SK-N-MC (cell line): ENCODE results near the gene CAMKMT.
"Not testable (repeated sequence)": the region's sequence is repeated elsewhere in the genome, so short reads cannot be mapped to it uniquely, and the experiment has no call there.

Experiments
- DNase-seq: peaks from one replicate; pipeline ENCODE4 v3.0.0-alpha.2; 2011; ENCODE audit warnings: low read depth, low spot score
- H3K27ac ChIP-seq: fragments of 200-600 bp; sonication (generic); 2 replicates; pipeline ENCODE4 v1.5.1; 2016; ENCODE audit warnings: mixed run types
- H3K36me3 ChIP-seq: fragments of 200-600 bp; sonication (generic); 2 replicates; pipeline ENCODE4 v1.6.1; 2017; ENCODE audit warnings: antibody characterized with exemption, low read length, mixed read lengths; ENCODE audit not compliant: insufficient read depth
- H3K4me3 ChIP-seq: fragments of 200-600 bp; sonication (generic); 2 replicates; pipeline ENCODE4 v1.5.1; 2016
- H3K9ac ChIP-seq: fragments of 200-600 bp; sonication (generic); 2 replicates; pipeline ENCODE4 v1.8.0; 2017; ENCODE audit warnings: mixed run types, mixed read lengths; ENCODE audit not compliant: insufficient read length
- H3K9me3 ChIP-seq: fragments of 200-600 bp; sonication (generic); 2 replicates; pipeline ENCODE4 v1.6.1; 2017; ENCODE audit warnings: low read depth, mild to moderate bottlenecking, antibody characterized with exemption, low read length, moderate library complexity, mixed read lengths
- EZH2 ChIP-seq: fragments of 200-600 bp; sonication (generic); IDR thresholded peaks from one replicate; pipeline ENCODE4 v1.6.1; 2017; ENCODE audit warnings: antibody characterized with exemption
- FOXP2 ChIP-seq: optimal IDR thresholded peaks from 2 replicates; pipeline ENCODE3; 2011; ENCODE audit warnings: mild to moderate bottlenecking, moderate library complexity; ENCODE audit not compliant: insufficient read depth; ENCODE audit errors: extremely low read length, control extremely low read depth
- POLR2AphosphoS5 ChIP-seq: IDR thresholded peaks from 2 replicates; pipeline ENCODE4 v1.6.1; 2012; ENCODE audit warnings: mild to moderate bottlenecking, low read depth, low read length, borderline replicate concordance

The CAMKMT gene

DNA sequence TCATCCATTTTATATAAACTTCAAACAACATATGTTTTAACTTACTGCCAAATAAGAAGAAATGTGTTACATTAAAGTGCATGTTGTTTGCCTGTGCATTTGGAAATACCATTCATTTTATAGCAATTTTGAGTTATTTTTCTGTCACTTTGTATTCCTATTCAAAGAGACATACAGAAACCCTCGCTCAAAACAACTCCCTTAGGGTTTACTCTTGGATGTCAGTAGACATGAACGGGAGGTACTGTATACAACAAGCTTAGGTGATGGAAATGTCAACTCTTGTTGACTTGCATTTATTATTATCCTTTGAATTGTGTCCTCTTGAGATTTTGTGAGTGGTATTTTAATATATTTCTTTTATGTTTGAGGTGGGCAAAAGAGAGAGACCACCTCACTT lies 132.3 kb downstream of the CAMKMT start:
- no peak overlapping the region for H3K4me3 ChIP-seq
- no peaks in the 10 kb centered on the region for H3K36me3 ChIP-seq
- no peak for DNase-seq
- no peak overlapping the region for H3K27ac ChIP-seq
- H3K9me3 ChIP-seq = no peaks in the 10 kb centered on the region
- TF ChIP-seq POLR2AphosphoS5 (no peak), FOXP2 (no peak), EZH2 (no peak)
- no peak overlapping the region for H3K9ac ChIP-seq

DNA sequence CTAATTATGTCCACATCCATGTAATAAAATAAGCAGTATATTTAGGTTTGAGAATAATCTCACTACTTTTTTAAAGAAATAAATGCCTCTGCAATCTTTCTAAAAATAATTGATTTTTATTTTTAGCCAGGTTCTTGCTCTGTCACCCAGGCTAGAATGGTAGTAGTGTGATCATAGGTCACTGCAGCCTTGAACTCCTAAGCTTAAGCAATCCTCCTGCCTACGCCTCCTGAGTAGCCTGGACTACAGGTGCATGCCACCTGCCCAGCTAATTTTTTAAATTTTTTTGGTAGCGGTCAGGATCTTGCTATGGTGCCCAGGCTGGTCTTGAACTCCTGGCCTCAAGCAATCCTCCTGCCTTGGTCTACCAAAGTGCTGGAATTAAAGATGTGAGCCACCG lies 133.3 kb downstream of the CAMKMT start:
- H3K4me3 ChIP-seq = no peak overlapping the region
- no peaks in the 10 kb centered on the region for H3K9me3 ChIP-seq
- no peak for TF ChIP-seq EZH2
- TF ChIP-seq POLR2AphosphoS5 = no peak
- TF ChIP-seq FOXP2 = no peak
- no peaks in the 10 kb centered on the region for H3K36me3 ChIP-seq
- DNase-seq = no peak
- H3K9ac ChIP-seq = no peak overlapping the region
- H3K27ac ChIP-seq = no peak overlapping the region

DNA sequence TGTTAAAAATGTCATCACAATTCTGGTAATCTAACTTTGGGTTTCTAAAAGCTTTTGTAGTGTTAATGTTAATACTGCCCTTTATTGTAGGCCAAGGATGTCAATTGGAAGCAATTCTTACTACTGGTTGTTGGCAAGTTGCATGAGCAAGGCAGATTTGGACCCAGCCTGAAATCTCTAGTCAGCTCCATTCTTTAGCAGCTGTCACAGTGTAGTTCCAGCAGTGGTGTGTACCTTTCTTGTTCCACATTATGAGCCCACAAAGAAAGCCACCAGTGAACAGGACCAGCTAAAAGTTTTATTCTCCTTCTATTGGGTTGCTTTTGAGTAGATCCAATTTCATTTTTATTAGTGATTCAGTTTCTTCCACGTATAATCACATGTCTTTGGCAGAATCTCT lies 133.8 kb downstream of the CAMKMT start:
- Histone ChIP-seq H3K4me3 (no peak overlapping the region), H3K9ac (no peak overlapping the region), H3K9me3 (no peaks in the 10 kb centered on the region), H3K27ac (no peak overlapping the region), H3K36me3 (no peaks in the 10 kb centered on the region)
- TF ChIP-seq POLR2AphosphoS5 = no peak
- no peak for TF ChIP-seq FOXP2
- TF ChIP-seq EZH2 = no peak
- DNase-seq = no peak

GRCh38 chr2:44496130-44496529 lies 134.4 kb downstream of the CAMKMT start:
- no peak overlapping the region for H3K27ac ChIP-seq
- H3K36me3 ChIP-seq = no peaks in the 10 kb centered on the region
- no peaks in the 10 kb centered on the region for H3K9me3 ChIP-seq
- no peak for DNase-seq
- no peak overlapping the region for H3K9ac ChIP-seq
- H3K4me3 ChIP-seq = no peak overlapping the region
- no peak for TF ChIP-seq FOXP2
- TF ChIP-seq EZH2 = no peak
- TF ChIP-seq POLR2AphosphoS5 = no peak

DNA sequence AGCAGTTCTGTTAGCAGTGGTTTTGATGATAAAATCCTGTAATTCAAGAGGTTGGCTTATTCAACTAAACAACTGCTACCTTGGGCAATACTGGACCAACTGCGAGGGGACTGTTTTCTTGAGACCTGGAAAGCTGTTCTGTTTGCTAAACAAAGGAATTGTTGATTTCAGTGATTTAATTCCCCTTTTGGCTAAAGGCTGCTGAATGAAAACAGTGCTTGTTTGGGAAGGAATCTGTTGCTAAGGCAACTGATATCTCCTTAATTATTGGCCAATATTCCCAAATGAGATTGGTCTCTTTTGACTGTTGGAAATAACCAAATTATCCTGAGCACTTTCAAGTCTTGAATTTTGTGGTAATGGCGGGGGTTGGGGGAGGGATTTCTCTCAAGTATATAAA lies 136.8 kb downstream of the CAMKMT start:
- no peak for TF ChIP-seq POLR2AphosphoS5
- no peak for TF ChIP-seq EZH2
- no peak for TF ChIP-seq FOXP2
- Histone ChIP-seq H3K36me3 (no peaks in the 10 kb centered on the region), H3K9ac (no peak overlapping the region), H3K4me3 (no peak overlapping the region), H3K9me3 (no peaks in the 10 kb centered on the region), H3K27ac (no peak overlapping the region)
- DNase-seq = no peak

DNA sequence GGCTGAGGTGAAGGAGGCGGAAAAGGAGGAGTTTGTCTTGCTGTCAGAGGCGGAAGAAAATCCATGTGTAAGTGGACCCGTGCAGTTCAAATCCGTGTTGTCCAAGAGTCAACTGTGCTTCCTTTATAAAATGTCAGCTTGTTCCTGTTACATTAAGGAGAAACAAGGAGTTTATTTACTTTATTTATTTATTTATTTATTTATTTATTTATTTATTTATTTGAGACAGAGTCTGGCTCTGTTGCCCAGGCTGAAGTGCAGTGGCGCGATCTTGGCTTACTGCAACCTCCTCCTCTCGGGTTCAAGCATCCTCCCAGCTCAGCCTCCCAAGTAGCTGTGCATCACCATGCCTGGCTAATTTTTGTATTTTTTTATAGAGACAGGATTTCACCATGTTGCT lies 143.9 kb downstream of the CAMKMT start:
- H3K9me3 ChIP-seq, DNase-seq, H3K36me3 ChIP-seq, H3K27ac ChIP-seq, H3K4me3 ChIP-seq, H3K9ac ChIP-seq: not testable (repeated sequence)

- no peak for DNase-seq
- Histone ChIP-seq H3K9ac (no peak overlapping the region), H3K4me3 (no peak overlapping the region), H3K9me3 (no peaks in the 10 kb centered on the region), H3K36me3 (no peaks in the 10 kb centered on the region), H3K27ac (no peak overlapping the region)
- TF ChIP-seq POLR2AphosphoS5 (no peak), EZH2 (no peak), FOXP2 (no peak)
Measured at GRCh38 chr2:44510246-44510645, 148.5 kb downstream of the CAMKMT start.

DNA sequence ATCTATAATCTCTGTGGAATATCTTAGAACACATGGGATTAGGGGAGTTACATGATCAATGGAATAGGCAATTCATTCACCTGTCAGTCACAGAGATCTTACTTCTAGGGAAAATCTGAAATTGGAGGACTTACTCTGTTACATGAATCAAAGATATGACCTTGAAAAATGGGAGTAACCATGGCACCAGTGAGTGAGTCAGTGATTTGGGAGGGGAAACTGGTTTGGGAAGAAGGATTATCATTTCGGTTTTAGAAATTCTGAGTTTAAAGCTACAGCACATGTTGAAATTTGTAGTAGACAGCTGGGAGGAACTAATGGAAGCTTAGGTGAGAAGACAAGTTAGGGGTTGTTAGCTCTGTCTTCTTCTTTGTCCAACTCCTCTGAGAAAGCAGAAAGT lies 153.7 kb downstream of the CAMKMT start:
- no peak for DNase-seq
- Histone ChIP-seq H3K36me3 (no peaks in the 10 kb centered on the region), H3K27ac (no peak overlapping the region), H3K9me3 (no peaks in the 10 kb centered on the region), H3K9ac (no peak overlapping the region), H3K4me3 (no peak overlapping the region)
- no peak for TF ChIP-seq FOXP2
- TF ChIP-seq POLR2AphosphoS5 = no peak
- no peak for TF ChIP-seq EZH2

DNA sequence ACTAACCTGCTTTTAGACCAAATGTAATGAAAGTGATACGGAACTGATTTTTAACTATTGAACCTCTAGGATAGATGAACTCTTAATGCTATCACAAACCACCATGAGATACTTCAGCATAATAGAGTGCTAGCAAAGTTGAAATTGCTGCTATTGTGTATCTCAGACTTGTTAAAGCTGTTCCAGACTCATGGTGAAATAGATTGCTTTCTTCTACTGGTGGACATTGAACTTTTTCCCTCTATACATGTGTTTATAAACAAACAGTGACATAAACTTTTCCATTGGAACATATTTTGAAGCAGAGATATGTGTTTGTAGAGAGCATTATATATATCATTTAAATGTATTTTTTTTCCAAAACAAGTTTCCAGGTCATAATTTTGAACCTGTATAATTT lies 157.3 kb downstream of the CAMKMT start:
- Histone ChIP-seq H3K9ac (no peak overlapping the region), H3K27ac (no peak overlapping the region), H3K9me3 (no peaks in the 10 kb centered on the region), H3K4me3 (no peak overlapping the region), H3K36me3 (no peaks in the 10 kb centered on the region)
- DNase-seq = no peak
- TF ChIP-seq EZH2 (no peak), POLR2AphosphoS5 (no peak), FOXP2 (no peak)

- no peaks in the 10 kb centered on the region for H3K36me3 ChIP-seq
- H3K9ac ChIP-seq = no peak overlapping the region
- no peaks in the 10 kb centered on the region for H3K9me3 ChIP-seq
- no peak overlapping the region for H3K4me3 ChIP-seq
- no peak for DNase-seq
- TF ChIP-seq EZH2 (no peak), POLR2AphosphoS5 (no peak), FOXP2 (no peak)
- no peak overlapping the region for H3K27ac ChIP-seq
Measured at GRCh38 chr2:44522846-44523245, 161.1 kb downstream of the CAMKMT start.
